Stimulated activated naive CD8-positive, alpha-beta T cell treated with anti-CD3 and anti-CD28 coated beads, Interleukin-15, Interleukin-2, amounts not matched to agents 100 ng/mL and 50 ng/mL, for 24 hours (primary cell): ENCODE measurements around the gene HDGFL1.

ENCODE experiments used
- H3K27ac Mint-ChIP-seq: one replicate; pipeline ENCODE4 v1.8.0; 2021; ENCODE audit warnings: mild to moderate bottlenecking, mixed read lengths
- H3K27me3 Mint-ChIP-seq: one replicate; pipeline ENCODE4 v1.8.0; 2021; ENCODE audit warnings: mixed read lengths
- H3K36me3 Mint-ChIP-seq: one replicate; pipeline ENCODE4 v1.8.0; 2021; ENCODE audit warnings: low read depth, mixed read lengths
- H3K4me1 Mint-ChIP-seq: one replicate; pipeline ENCODE4 v1.8.0; 2021; ENCODE audit warnings: low read depth, mixed read lengths
- H3K4me3 Mint-ChIP-seq: one replicate; pipeline ENCODE4 v1.8.0; 2021; ENCODE audit warnings: mild to moderate bottlenecking, mixed read lengths
- H3K9me3 Mint-ChIP-seq: one replicate; pipeline ENCODE4 v1.8.0; 2021; ENCODE audit warnings: mixed read lengths

The HDGFL1 gene

DNA sequence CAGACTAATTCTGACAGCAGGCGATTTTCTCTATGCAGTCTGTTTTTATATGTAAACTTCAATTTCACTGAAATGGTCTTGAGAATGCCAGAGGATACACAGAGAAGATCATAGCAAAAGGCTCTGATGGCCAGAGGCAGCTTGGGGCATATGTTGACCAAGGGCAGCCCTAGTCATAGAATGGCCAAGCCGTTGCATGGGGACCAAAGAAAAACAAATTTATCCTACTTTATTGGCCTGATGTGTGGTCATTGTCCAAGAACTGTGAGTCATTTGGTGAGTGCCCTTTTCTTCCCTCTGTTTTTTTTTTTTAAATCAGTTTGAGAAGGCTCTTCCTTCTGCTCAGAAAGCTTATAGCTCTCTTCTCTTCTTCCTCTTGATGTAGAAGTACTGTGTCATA, 5.8 kb downstream of the HDGFL1 start:
- H3K9me3 Mint-ChIP-seq, result no peaks in the 10 kb centered on the region
- no peaks in the 10 kb centered on the region for H3K4me1 Mint-ChIP-seq
- H3K27me3 Mint-ChIP-seq, result peaks cover 2% of the 10 kb centered on the region
- H3K27ac Mint-ChIP-seq, result no peak overlapping the region
- no peak overlapping the region for H3K4me3 Mint-ChIP-seq
- no peaks in the 10 kb centered on the region for H3K36me3 Mint-ChIP-seq

DNA sequence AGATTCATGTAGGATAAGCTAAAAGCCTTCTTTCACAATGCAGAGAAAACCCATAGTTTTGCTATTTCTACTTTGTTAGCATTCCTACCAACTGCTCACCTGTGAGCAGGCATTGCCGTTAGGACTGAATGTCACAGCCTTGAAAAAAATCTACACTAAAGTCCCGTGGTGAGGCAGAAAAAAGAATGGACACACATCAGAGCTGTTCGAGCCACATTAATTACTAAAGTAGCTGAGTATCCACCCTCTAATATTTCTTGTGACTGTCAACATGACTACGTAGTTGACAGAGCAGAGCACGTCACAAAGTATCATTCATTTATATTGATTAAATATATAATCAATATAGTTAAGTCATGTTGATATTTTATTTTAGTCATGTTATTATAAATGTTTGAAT, 10.1 kb downstream of the HDGFL1 start:
- Mint-ChIP-seq H3K4me1 (no peaks in the 10 kb centered on the region), H3K27me3 (peaks cover 2% of the 10 kb centered on the region), H3K27ac (no peak overlapping the region), H3K36me3 (no peaks in the 10 kb centered on the region), H3K4me3 (no peak overlapping the region), H3K9me3 (no peaks in the 10 kb centered on the region)

DNA sequence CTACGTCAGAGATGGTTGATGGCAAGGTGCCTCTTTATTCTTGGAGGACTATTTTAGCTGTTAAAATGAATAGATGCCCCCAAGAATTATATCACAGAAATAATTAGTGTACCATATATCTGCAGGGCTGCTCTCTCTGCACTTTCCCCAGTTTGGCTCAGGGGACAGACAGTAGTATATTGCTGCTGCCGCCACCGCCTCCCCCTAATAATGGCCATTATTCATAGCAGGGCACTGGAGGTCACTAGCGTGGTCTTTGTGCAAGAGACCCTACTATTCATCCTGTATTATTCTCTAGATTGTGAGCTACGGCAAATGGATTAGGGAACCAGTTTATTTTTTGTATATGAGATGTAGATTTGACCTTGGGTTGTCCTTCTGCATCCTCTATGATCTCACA, 11.0 kb downstream of the HDGFL1 start:
- Mint-ChIP-seq H3K9me3 (no peaks in the 10 kb centered on the region), H3K36me3 (no peaks in the 10 kb centered on the region), H3K4me1 (no peaks in the 10 kb centered on the region), H3K27ac (no peak overlapping the region), H3K4me3 (no peak overlapping the region), H3K27me3 (peaks cover 2% of the 10 kb centered on the region)

DNA sequence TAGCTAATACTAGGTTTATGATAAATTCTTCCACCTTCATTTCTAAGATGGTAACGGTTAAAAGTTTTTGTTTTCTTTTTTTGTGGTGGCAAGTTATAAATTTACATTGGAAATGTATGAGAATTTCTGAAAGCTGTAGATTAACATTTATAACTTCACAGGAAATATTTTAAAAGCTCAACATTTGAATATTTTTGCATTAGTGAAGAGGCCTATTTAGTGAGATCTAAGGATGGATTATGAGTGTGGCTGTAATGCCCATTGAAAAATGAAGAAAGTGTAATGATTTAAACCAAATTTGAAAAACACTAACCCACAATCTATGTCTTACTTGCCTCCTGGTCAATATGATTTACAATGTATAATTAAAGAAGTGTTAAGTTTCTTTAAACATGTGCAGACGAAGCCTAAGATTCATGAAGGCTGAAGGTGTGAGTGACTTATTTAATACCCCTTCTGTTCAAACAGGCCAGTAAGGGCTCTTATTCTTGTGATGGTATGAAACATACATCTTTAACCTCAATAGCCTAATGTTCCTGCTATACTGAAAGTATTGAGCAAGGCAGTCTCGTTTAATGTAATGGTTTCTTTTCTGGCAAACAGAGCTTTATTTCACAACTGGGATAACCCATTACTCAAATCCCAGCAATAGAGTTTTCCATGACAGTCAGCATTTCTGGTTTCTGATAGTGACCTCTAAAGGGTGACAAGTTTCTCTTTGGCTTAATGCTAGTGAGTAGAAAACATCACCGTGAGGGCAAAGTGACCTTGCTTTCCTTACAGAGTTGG, 13.2 kb downstream of the HDGFL1 start:
- Mint-ChIP-seq H3K36me3 (no peaks in the 10 kb centered on the region), H3K4me3 (no peak overlapping the region), H3K4me1 (no peaks in the 10 kb centered on the region), H3K27ac (no peak overlapping the region), H3K9me3 (no peaks in the 10 kb centered on the region), H3K27me3 (peaks cover 2% of the 10 kb centered on the region)

DNA sequence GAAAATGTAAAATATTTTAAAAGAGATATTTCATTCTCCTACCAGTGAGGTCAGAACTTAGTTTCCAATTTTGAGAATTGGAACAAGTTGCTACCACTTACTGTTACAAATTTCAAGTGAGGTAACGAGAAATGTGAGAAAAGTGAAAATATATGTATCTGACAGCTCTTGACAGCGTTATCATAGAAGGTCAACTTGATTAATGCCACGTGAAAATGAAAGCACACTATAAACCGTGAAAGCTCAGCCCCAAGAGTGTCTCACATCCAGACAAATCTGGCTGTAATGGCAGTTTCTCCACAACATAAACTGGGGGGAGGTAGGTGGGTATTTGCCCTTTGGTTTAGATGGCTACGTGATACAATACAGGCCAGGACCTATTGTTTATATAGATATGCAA, 13.9 kb downstream of the HDGFL1 start:
- no peak overlapping the region for H3K4me3 Mint-ChIP-seq
- H3K27me3 Mint-ChIP-seq, result peaks cover 2% of the 10 kb centered on the region
- no peaks in the 10 kb centered on the region for H3K4me1 Mint-ChIP-seq
- no peak overlapping the region for H3K27ac Mint-ChIP-seq
- no peaks in the 10 kb centered on the region for H3K36me3 Mint-ChIP-seq
- H3K9me3 Mint-ChIP-seq, result no peaks in the 10 kb centered on the region

DNA sequence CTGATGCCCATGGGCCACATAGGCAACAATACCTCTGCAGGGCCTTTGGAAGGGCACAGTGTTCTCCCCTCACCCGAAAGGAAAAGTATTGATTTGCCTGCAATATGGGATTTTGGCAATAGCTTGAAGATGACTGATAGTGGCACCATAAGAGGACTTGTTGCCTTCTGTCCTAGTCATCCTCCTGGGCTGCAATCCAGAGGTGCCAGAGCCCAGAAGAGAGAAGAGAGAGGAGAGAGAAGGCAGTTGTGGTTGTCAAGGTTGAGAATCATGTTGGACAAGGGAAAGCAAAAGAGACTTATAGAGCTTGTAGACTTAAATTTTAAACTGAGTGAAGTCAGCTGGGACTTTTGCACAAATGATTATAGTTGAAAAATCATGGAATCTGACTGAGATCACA, 14.6 kb downstream of the HDGFL1 start:
- Mint-ChIP-seq H3K4me3 (no peak overlapping the region), H3K27me3 (peaks cover 2% of the 10 kb centered on the region), H3K9me3 (no peaks in the 10 kb centered on the region), H3K27ac (no peak overlapping the region), H3K36me3 (no peaks in the 10 kb centered on the region), H3K4me1 (no peaks in the 10 kb centered on the region)

DNA sequence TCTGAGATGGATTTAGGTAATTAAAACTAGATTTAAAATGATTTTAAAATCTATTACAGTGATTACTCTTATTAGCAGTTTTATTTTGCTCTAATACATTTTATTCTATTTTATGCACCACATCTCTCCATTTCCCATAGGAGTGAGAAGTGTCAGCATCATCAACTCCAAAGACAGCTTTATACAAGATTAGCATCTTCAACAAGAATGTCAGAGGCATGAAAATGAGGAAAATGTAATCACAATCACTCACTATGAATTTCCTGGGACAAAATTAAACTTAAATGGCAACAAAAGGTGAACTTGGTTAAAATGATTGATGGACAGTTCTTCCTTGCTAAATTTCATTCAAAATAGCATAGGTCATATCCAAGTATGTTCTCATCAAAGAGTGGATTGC, 19.8 kb downstream of the HDGFL1 start:
- H3K36me3 Mint-ChIP-seq, result no peaks in the 10 kb centered on the region
- peaks cover 10% of the 10 kb centered on the region for H3K9me3 Mint-ChIP-seq
- H3K4me1 Mint-ChIP-seq, result no peaks in the 10 kb centered on the region
- H3K27ac Mint-ChIP-seq, result no peak overlapping the region
- H3K4me3 Mint-ChIP-seq, result no peak overlapping the region
- H3K27me3 Mint-ChIP-seq, result no peaks in the 10 kb centered on the region

DNA sequence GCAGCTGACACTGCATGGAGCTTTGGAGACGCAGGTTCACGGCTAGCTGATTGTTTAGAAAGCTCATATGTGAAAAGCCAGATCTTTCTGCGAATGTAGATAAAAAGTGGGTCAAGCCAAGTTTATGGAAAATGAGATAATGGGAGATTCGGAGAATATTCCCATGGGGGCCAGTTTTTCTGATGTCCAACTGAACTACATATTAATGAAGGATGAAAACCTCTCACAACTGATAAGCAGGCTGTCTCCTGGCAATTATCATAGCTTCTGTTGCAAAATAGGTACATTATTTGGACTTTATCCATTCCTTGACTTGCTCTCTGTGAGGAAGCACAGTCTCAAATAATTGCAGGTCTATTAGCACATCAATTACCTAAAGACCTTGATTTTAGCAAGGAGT, 21.1 kb downstream of the HDGFL1 start:
- Mint-ChIP-seq H3K27me3 (no peaks in the 10 kb centered on the region), H3K4me3 (no peak overlapping the region), H3K4me1 (no peaks in the 10 kb centered on the region), H3K27ac (no peak overlapping the region), H3K9me3 (peaks cover 10% of the 10 kb centered on the region), H3K36me3 (no peaks in the 10 kb centered on the region)

DNA sequence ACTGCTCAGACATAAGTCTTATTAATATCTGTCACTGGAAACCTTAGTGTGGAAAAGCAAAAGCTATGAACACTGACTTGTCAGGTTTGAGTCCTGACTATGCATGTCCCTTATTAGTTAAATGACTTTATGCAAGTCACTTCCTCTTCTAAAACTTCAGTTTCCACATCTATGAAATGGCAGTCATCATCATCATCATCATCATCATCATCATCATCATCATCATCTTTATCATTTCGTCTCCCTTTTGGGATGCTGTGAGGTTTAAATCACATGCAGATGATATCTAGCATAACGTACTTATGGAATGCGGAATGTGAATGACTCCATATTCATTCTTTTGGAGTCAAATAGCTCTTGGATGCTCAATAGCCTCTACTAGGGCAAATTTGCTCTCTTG, 24.5 kb downstream of the HDGFL1 start:
- Mint-ChIP-seq H3K4me3 (no peak overlapping the region), H3K4me1 (no peaks in the 10 kb centered on the region), H3K27ac (no peak overlapping the region), H3K36me3 (no peaks in the 10 kb centered on the region), H3K27me3 (no peaks in the 10 kb centered on the region), H3K9me3 (peaks cover 10% of the 10 kb centered on the region)

DNA sequence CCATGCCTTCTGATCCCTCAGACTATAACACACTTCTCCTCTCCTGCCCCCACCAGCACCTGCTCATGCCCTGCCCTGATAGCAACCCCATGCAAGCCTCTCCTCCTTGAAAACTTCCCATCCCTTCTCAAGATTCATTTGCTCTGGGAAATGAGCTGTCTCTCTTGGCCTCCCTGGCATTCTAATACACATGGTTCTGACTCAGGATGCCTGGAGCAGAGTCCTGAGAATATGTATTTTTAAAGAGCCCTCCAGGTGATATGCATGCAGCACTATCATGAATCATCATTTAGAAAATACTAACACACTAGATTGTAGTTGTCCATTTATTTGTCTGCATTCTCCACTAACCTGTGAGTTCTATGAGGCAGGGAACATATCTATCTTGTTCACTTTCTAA, 26.6 kb downstream of the HDGFL1 start:
- no peak overlapping the region for H3K27ac Mint-ChIP-seq

DNA sequence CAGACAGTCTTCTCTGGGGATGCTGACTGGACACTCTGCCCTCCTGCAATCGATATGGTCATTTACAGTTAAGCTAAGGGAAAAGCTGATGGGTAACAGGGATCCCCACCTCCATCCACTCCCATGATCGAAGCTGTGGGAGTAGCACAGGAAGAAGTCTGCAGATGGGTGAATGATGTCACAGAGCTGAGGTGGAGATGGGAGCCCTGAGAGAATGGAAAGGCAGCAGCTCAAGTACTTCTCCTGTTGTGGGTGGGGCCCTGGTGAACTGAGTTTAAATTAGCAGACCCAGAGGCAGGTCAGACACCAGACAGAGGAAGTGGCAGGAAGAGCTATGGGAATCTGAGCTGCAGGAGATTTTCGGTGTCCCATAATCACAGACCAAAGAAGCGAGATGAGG, 29.0 kb downstream of the HDGFL1 start:
- Mint-ChIP-seq H3K27ac (no peak overlapping the region), H3K36me3 (no peaks in the 10 kb centered on the region), H3K4me3 (no peak overlapping the region)

More for the DNA sequence above, 26.6 kb downstream of the HDGFL1 start:
- Mint-ChIP-seq H3K9me3 (peaks cover 6% of the 10 kb centered on the region), H3K36me3 (no peaks in the 10 kb centered on the region), H3K4me1 (no peaks in the 10 kb centered on the region), H3K4me3 (no peak overlapping the region), H3K27me3 (no peaks in the 10 kb centered on the region)

DNA sequence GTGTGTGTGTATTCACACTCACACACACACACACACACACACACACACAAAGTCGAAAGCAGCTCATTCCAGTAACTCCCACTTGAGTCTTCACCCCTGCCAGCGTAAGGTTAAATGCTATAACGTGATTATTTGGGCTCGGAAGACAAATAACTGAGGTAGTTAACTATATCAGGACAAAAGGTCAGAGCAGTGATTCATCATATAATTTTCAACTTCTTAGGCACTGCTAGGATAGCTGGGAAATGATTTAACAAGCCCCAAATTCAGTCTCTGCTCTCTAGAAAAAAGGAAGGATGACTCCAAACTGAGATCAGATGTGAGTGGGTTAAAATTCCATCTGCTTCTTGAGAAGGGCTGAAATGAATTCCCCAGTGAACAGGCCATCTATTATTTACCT, 30.7 kb downstream of the HDGFL1 start:
- no peaks in the 10 kb centered on the region for H3K36me3 Mint-ChIP-seq
- no peaks in the 10 kb centered on the region for H3K4me1 Mint-ChIP-seq
- no peak overlapping the region for H3K4me3 Mint-ChIP-seq
- peaks cover 3% of the 10 kb centered on the region for H3K9me3 Mint-ChIP-seq
- no peak overlapping the region for H3K27ac Mint-ChIP-seq
- H3K27me3 Mint-ChIP-seq, result no peaks in the 10 kb centered on the region

More for the DNA sequence above, 29.0 kb downstream of the HDGFL1 start:
- H3K27me3 Mint-ChIP-seq, result no peaks in the 10 kb centered on the region
- H3K9me3 Mint-ChIP-seq, result peaks cover 10% of the 10 kb centered on the region
- H3K4me1 Mint-ChIP-seq, result no peaks in the 10 kb centered on the region

DNA sequence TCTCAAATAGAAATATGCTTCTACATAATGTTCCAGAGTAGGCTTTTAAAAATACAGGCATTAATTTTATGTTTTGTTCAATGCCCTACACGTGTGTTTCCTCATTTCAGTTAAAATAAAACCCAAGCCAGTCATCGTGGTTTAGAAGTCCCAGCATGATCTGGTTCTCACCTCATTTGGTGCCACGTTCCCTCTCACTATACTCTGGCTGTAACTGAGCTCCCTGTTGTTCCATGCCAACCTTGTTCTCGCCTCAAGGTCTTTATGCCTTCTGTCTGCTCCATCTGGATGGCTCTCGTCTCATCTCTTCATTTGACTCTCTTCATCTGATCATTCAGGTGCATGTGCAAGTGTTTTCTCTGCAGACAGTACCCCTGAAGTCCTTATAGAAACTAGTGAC, 32.6 kb downstream of the HDGFL1 start:
- Mint-ChIP-seq H3K36me3 (no peaks in the 10 kb centered on the region), H3K27ac (no peak overlapping the region), H3K4me3 (no peak overlapping the region), H3K4me1 (no peaks in the 10 kb centered on the region), H3K27me3 (no peaks in the 10 kb centered on the region), H3K9me3 (peaks cover 3% of the 10 kb centered on the region)

DNA sequence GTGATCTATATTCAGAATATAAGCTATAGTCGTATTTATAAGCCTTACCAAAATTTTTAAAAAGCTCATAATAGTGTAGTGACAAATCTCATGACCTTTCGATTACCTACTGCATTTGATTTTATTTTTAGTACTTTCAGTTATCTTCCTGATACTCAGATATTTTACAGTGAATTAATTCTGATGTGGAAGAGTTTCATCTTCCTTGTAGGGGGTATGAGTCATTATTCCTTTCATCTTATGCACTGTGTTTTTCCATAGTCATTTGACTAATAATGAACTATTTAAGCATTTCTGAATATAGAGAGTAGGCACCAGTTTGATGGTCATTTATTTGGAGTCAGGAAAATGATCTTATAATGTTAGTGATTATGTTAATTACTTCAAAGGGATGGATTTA, 36.4 kb downstream of the HDGFL1 start:
- no peaks in the 10 kb centered on the region for H3K36me3 Mint-ChIP-seq
- H3K4me3 Mint-ChIP-seq, result no peak overlapping the region
- H3K9me3 Mint-ChIP-seq, result peaks cover 3% of the 10 kb centered on the region
- H3K4me1 Mint-ChIP-seq, result no peaks in the 10 kb centered on the region
- H3K27ac Mint-ChIP-seq, result no peak overlapping the region
- no peaks in the 10 kb centered on the region for H3K27me3 Mint-ChIP-seq

DNA sequence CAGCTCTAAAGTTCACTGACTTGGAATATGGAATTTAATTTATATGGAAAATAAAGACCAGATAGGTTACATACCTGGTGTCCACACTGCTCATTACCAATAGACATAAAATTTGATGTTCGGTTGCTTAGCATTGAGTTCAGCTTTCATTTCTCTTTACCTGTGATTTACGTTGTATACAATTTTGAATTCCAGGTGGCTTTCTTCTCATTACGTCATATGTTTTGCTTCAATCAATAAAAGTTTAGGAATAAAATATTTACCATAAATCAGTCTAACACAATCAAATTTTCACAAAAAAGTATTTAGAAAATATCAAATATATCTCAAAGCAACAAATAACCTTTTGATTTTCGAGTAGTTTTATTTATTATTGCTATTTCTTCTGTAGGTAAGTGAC, 40.8 kb downstream of the HDGFL1 start:
- no peak overlapping the region for H3K27ac Mint-ChIP-seq
- H3K27me3 Mint-ChIP-seq, result no peaks in the 10 kb centered on the region
- no peaks in the 10 kb centered on the region for H3K4me1 Mint-ChIP-seq
- H3K36me3 Mint-ChIP-seq, result no peaks in the 10 kb centered on the region
- H3K4me3 Mint-ChIP-seq, result no peak overlapping the region
- H3K9me3 Mint-ChIP-seq, result no peaks in the 10 kb centered on the region

DNA sequence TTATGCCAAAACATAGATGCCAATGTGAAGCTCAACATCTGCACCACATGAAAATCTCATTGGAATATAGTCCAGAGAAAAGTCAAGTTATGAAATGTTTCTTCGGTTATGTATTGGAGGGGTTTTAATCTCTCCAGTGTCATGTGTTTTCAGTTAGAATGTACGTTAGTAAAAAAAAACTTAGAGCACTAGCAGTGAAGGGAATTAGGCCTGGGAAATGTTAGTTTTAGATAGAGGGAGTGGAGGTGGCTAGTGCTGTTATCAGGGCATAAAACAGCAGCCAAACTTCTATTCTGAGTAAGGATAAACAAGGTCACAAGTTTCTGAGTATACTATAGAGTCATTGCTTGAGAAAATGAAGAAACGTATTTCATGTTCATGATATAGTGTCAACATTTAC, 42.9 kb downstream of the HDGFL1 start:
- no peaks in the 10 kb centered on the region for H3K27me3 Mint-ChIP-seq
- no peaks in the 10 kb centered on the region for H3K36me3 Mint-ChIP-seq
- no peak overlapping the region for H3K4me3 Mint-ChIP-seq
- H3K27ac Mint-ChIP-seq, result no peak overlapping the region
- no peaks in the 10 kb centered on the region for H3K4me1 Mint-ChIP-seq
- H3K9me3 Mint-ChIP-seq, result no peaks in the 10 kb centered on the region
